HepG2 (cell line): ENCODE data around the gene LTBR. TPM values are rescaled to one million over a fixed set of nuclear protein-coding genes. Genes with fewer than 3 reads are reported as not detected.

ENCODE experiments used
- AGO2 ChIP-seq: fragments of 200-400 bp; formaldehyde crosslinking; optimal IDR thresholded peaks from 2 replicates; pipeline ENCODE3; 2017; ENCODE audit warnings: mild to moderate bottlenecking, low read depth, low read length, moderate library complexity
- ARHGAP35 ChIP-seq: sonication (generic); formaldehyde crosslinking; IDR thresholded peaks from 2 replicates; pipeline ENCODE4 v1.9.0; 2022; ENCODE audit warnings: mild to moderate bottlenecking, inconsistent platforms, moderate library complexity, missing genetic modification reagents, borderline replicate concordance
- GATAD1 ChIP-seq: IDR thresholded peaks from 2 replicates; pipeline ENCODE4 v1.6.1; 2016; ENCODE audit warnings: missing genetic modification reagents, missing compliant biosample characterization
- IRF9 ChIP-seq: sonication (generic); formaldehyde crosslinking; IDR thresholded peaks from 2 replicates; pipeline ENCODE4 v1.8.0; 2022; ENCODE audit warnings: missing genetic modification reagents, mild to moderate bottlenecking, borderline replicate concordance
- MAF1 ChIP-seq: sonication (generic); formaldehyde crosslinking; IDR thresholded peaks from 2 replicates; pipeline ENCODE4 v1.5.0; 2020; ENCODE audit warnings: missing genetic modification reagents, borderline replicate concordance
- PHF8 ChIP-seq: sonication (generic); formaldehyde crosslinking; IDR thresholded peaks from 2 replicates; pipeline ENCODE4 v1.5.0; 2020; ENCODE audit warnings: missing genetic modification reagents
- SMAD9 ChIP-seq: sonication (generic); formaldehyde crosslinking; IDR thresholded peaks from 2 replicates; pipeline ENCODE4 v1.5.1; 2020; ENCODE audit warnings: mild to moderate bottlenecking, missing genetic modification reagents
- TEAD2 ChIP-seq: sonication (generic); formaldehyde crosslinking; IDR thresholded peaks from 2 replicates; pipeline ENCODE4 v1.9.0; 2021; ENCODE audit warnings: missing genetic modification reagents
- TSC22D2 ChIP-seq: sonication (generic); formaldehyde crosslinking; IDR thresholded peaks from 2 replicates; pipeline ENCODE4 v1.5.1; 2020; ENCODE audit warnings: missing genetic modification reagents, mild to moderate bottlenecking, borderline replicate concordance
- ZBTB34 ChIP-seq: sonication (generic); formaldehyde crosslinking; IDR thresholded peaks from 2 replicates; pipeline ENCODE4 v1.8.0; 2022; ENCODE audit warnings: mild to moderate bottlenecking, missing genetic modification reagents
- ZBTB8A ChIP-seq: sonication (generic); formaldehyde crosslinking; IDR thresholded peaks from 2 replicates; pipeline ENCODE4 v1.4.0; 2020; ENCODE audit warnings: mild to moderate bottlenecking, low read depth, missing genetic modification reagents, borderline replicate concordance
- ZNF460 ChIP-seq: sonication (generic); formaldehyde crosslinking; IDR thresholded peaks from 2 replicates; pipeline ENCODE4 v1.5.1; 2020; ENCODE audit warnings: missing genetic modification reagents, mild to moderate bottlenecking, borderline replicate concordance
- ZNF562 ChIP-seq: sonication (generic); formaldehyde crosslinking; IDR thresholded peaks from 2 replicates; pipeline ENCODE4 v1.8.0; 2022; ENCODE audit warnings: missing genetic modification reagents, borderline replicate concordance
- ZNF570 ChIP-seq: sonication (generic); formaldehyde crosslinking; IDR thresholded peaks from 2 replicates; pipeline ENCODE4 v1.4.0; 2020; ENCODE audit warnings: mild to moderate bottlenecking, missing genetic modification reagents, borderline replicate concordance
- ZNF660 ChIP-seq: sonication (generic); formaldehyde crosslinking; IDR thresholded peaks from 2 replicates; pipeline ENCODE4 v1.5.1; 2020; ENCODE audit warnings: mild to moderate bottlenecking, low read depth, missing genetic modification reagents, borderline replicate concordance
- ZNF670 ChIP-seq: sonication (generic); formaldehyde crosslinking; IDR thresholded peaks from 2 replicates; pipeline ENCODE4 v1.8.0; 2022; ENCODE audit warnings: mild to moderate bottlenecking, missing genetic modification reagents, borderline replicate concordance
- polyA plus RNA-seq, 8 experiments: library from polyadenylated mRNA; depleted of rRNA in 3 of 8; stranded (reverse) in 7 of 8; unstranded in 1 of 8; fragments of >200 nt; fragmentation: Illumina TruSeq in 4 of 8; extraction: Trizol in 4 of 8; gene quantifications; 2 replicates each; pipeline versions ENCODE4 v1.2.1 to v1.2.3, GENCODE V29; 2011 to 2016; ENCODE audit warnings: low read depth in 4 of 8, missing spikeins in 1 of 8, mixed read lengths in 1 of 8; ENCODE audit not compliant: insufficient read depth in 1 of 8
- total RNA-seq, 5 experiments: library from RNA; depleted of rRNA; stranded (reverse); fragments of >200 nt; fragmentation: Illumina TruSeq; extraction: Trizol; gene quantifications; 2 replicates each; pipeline ENCODE4 v1.2.3, GENCODE V29; 2016; ENCODE audit warnings: low read depth in 1 of 5
- TF ChIP-seq, protein P1 (sequence below): sonication (generic); formaldehyde crosslinking; conservative IDR thresholded peaks from 2 replicates; pipeline ENCODE4 v1.4.0; 2020; ENCODE audit warnings: missing genetic modification reagents
- TF ChIP-seq, protein P2 (sequence below): sonication (generic); formaldehyde crosslinking; IDR thresholded peaks from 2 replicates; pipeline ENCODE4 v1.8.0; 2022; ENCODE audit warnings: missing genetic modification reagents, mild to moderate bottlenecking, moderate library complexity, borderline replicate concordance
- TF ChIP-seq, protein P3 (sequence below): sonication (generic); formaldehyde crosslinking; IDR thresholded peaks from 2 replicates; pipeline ENCODE4 v1.5.0; 2020; ENCODE audit warnings: missing genetic modification reagents
- TF ChIP-seq, protein P4 (sequence below), 2 experiments: fragments of 450-650 bp in 1 of 2; sonication (generic) in 1 of 2; formaldehyde crosslinking; IDR thresholded peaks; 2 replicates each; pipeline versions ENCODE4 v1.5.0 to v1.8.0; 2020 to 2022; ENCODE audit warnings: mild to moderate bottlenecking in 1 of 2, missing genetic modification reagents in 1 of 2

LTBR gene
- total and polyA plus RNA-seq, 2 of the 13 experiments (the other 11 are each of a cell fraction or from before 2014, with no cell fraction given) = 31.4 to 34.8 TPM

DNA sequence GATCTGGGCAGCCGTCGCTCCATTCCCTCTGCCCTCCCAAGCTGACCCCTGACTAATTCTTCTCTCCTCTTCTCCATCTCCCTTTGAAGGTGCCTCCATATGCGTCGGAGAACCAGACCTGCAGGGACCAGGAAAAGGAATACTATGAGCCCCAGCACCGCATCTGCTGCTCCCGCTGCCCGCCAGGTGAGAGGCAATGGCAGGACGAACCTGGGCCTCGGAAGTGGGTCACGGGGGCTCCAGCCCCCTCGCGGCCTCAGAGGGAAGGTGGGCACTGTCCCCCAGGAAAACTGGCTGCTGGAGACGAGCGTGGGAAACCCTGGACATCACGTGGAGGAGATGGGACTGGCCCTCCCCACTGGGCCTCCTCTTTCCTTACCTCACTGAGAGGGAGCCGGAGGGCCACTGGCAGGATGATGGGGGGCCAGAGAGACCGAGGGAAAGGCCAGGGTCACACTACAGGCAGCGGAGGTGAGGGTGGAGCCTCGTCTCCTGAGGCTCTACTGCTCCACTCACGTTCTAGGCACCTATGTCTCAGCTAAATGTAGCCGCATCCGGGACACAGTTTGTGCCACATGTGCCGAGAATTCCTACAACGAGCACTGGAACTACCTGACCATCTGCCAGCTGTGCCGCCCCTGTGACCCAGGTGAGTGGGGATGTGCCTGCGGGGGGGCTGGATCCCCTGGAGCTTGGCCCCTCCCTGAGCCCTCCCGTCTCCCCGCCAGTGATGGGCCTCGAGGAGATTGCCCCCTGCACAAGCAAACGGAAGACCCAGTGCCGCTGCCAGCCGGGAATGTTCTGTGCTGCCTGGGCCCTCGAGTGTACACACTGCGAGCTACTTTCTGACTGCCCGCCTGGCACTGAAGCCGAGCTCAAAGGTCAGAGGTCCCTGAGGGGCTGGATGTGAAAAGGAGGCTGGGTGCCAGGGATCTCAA is 806 bp downstream of the LTBR start (continued):
- TF ChIP-seq, protein P1, sequence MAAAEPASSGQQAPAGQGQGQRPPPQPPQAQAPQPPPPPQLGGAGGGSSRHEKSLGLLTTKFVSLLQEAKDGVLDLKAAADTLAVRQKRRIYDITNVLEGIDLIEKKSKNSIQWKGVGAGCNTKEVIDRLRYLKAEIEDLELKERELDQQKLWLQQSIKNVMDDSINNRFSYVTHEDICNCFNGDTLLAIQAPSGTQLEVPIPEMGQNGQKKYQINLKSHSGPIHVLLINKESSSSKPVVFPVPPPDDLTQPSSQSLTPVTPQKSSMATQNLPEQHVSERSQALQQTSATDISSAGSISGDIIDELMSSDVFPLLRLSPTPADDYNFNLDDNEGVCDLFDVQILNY (CRISPR knock-in tag) = no peak
- TF ChIP-seq PHF8 = no peak; the same call in 1 of the 2 replicates
- no peak for TF ChIP-seq ZNF660 (CRISPR knock-in tag)
- peak; percentile 19; the same call in 1 of the 2 replicates for TF ChIP-seq ZNF670 (CRISPR knock-in tag)
- TF ChIP-seq ZNF460 (CRISPR knock-in tag) = no peak
- TF ChIP-seq ZBTB34 = no peak
- TF ChIP-seq, protein P2, sequence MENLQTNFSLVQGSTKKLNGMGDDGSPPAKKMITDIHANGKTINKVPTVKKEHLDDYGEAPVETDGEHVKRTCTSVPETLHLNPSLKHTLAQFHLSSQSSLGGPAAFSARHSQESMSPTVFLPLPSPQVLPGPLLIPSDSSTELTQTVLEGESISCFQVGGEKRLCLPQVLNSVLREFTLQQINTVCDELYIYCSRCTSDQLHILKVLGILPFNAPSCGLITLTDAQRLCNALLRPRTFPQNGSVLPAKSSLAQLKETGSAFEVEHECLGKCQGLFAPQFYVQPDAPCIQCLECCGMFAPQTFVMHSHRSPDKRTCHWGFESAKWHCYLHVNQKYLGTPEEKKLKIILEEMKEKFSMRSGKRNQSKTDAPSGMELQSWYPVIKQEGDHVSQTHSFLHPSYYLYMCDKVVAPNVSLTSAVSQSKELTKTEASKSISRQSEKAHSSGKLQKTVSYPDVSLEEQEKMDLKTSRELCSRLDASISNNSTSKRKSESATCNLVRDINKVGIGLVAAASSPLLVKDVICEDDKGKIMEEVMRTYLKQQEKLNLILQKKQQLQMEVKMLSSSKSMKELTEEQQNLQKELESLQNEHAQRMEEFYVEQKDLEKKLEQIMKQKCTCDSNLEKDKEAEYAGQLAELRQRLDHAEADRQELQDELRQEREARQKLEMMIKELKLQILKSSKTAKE (CRISPR knock-in tag) = no peak
- TF ChIP-seq, protein P3, sequence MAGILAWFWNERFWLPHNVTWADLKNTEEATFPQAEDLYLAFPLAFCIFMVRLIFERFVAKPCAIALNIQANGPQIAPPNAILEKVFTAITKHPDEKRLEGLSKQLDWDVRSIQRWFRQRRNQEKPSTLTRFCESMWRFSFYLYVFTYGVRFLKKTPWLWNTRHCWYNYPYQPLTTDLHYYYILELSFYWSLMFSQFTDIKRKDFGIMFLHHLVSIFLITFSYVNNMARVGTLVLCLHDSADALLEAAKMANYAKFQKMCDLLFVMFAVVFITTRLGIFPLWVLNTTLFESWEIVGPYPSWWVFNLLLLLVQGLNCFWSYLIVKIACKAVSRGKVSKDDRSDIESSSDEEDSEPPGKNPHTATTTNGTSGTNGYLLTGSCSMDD (CRISPR knock-in tag) = no peak
- no peak for TF ChIP-seq ARHGAP35 (CRISPR knock-in tag)
- TF ChIP-seq GATAD1 (CRISPR knock-in tag) = no peak
- TF ChIP-seq SMAD9 = no peak
- 0 out of 2 replicates have a peak, but pooled peaks have one; percentile 12 for TF ChIP-seq ZNF570 (CRISPR knock-in tag)
- TF ChIP-seq TEAD2 (CRISPR knock-in tag) = no peak
- TF ChIP-seq ZBTB8A (CRISPR knock-in tag) = no peak
- TF ChIP-seq, protein P4, sequence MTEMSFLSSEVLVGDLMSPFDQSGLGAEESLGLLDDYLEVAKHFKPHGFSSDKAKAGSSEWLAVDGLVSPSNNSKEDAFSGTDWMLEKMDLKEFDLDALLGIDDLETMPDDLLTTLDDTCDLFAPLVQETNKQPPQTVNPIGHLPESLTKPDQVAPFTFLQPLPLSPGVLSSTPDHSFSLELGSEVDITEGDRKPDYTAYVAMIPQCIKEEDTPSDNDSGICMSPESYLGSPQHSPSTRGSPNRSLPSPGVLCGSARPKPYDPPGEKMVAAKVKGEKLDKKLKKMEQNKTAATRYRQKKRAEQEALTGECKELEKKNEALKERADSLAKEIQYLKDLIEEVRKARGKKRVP (CRISPR knock-in tag; IDR thresholded peaks at IDR 0.05) = no peak
- peak; percentile 51; the same call in 1 of the 2 replicates for TF ChIP-seq MAF1 (CRISPR knock-in tag)
- no peak for TF ChIP-seq IRF9 (CRISPR knock-in tag)
- no peak for TF ChIP-seq TSC22D2 (CRISPR knock-in tag)
- peak; percentile 47 for TF ChIP-seq AGO2
- TF ChIP-seq ZNF562 (CRISPR knock-in tag) = no peak
